NCI-H69 (cell line): ENCODE measurements around the gene C4orf50.
A peak's percentile ranks its signal among the peaks of the same experiment; 100 is the strongest.
"Not testable (repeated sequence)": the region's sequence is repeated elsewhere in the genome, so short reads cannot be mapped to it uniquely, and the experiment has no call there.

ENCODE experiments used
- DNase-seq: peaks from one replicate; lab custom pipeline; 2025; lab: John Stamatoyannopoulos, UW

C4orf50 gene

GRCh38 chr4:6017030-6017429 is 1.2 kb downstream of the C4orf50 start:
- DNase-seq: no peak

- no peak for DNase-seq
Measured at GRCh38 chr4:6013564-6013963, 4.7 kb downstream of the C4orf50 start.

- no peak for DNase-seq
Measured at GRCh38 chr4:6012200-6012599, 6.0 kb downstream of the C4orf50 start.

- DNase-seq: peak; percentile 79
Measured at GRCh38 chr4:6011686-6012085, 6.5 kb downstream of the C4orf50 start.

- no peak for DNase-seq
Measured at GRCh38 chr4:6011271-6011671, 7.0 kb downstream of the C4orf50 start.

- no peak for DNase-seq
Measured at GRCh38 chr4:6010789-6011188, 7.4 kb downstream of the C4orf50 start.

GRCh38 chr4:6009452-6009851 is 8.8 kb downstream of the C4orf50 start:
- no peak for DNase-seq

- peak; percentile 48 for DNase-seq
Measured at GRCh38 chr4:6008766-6009385, 9.4 kb downstream of the C4orf50 start.

GRCh38 chr4:6008092-6008551 is 10.1 kb downstream of the C4orf50 start:
- DNase-seq: no peak

- no peak for DNase-seq
Measured at GRCh38 chr4:6005175-6005574, 13.1 kb downstream of the C4orf50 start.

- DNase-seq: not testable (repeated sequence)
Measured at GRCh38 chr4:6003485-6003884, 14.7 kb downstream of the C4orf50 start.

- no peak for DNase-seq
Measured at GRCh38 chr4:6002926-6003325, 15.3 kb downstream of the C4orf50 start.

GRCh38 chr4:6002492-6002833 is 15.8 kb downstream of the C4orf50 start:
- no peak for DNase-seq

- DNase-seq: no peak
Measured at GRCh38 chr4:6001680-6002491, 16.3 kb downstream of the C4orf50 start.

- DNase-seq: no peak
Measured at GRCh38 chr4:5999830-6000365, 18.3 kb downstream of the C4orf50 start.

- no peak for DNase-seq
Measured at GRCh38 chr4:5999356-5999755, 18.9 kb downstream of the C4orf50 start.

- peak; percentile 63 for DNase-seq
Measured at GRCh38 chr4:5998333-5998936, 19.8 kb downstream of the C4orf50 start.

- DNase-seq: no peak
Measured at GRCh38 chr4:5996641-5997040, 21.6 kb downstream of the C4orf50 start.

GRCh38 chr4:5995901-5996623 is 22.2 kb downstream of the C4orf50 start:
- peak; percentile 3 for DNase-seq

- DNase-seq: no peak
Measured at GRCh38 chr4:5993876-5994811, 24.1 kb downstream of the C4orf50 start.

- DNase-seq: not testable (repeated sequence)
Measured at GRCh38 chr4:5993346-5993745, 24.9 kb downstream of the C4orf50 start.
